DMS79 treated with DMSO at 0.1 percent for 48 hours (cell line): ENCODE results near the gene FAM219A.

Experiments
- DNase-seq: peaks from one replicate; lab custom pipeline; 2025; lab: John Stamatoyannopoulos, UW

Gene FAM219A

DNA sequence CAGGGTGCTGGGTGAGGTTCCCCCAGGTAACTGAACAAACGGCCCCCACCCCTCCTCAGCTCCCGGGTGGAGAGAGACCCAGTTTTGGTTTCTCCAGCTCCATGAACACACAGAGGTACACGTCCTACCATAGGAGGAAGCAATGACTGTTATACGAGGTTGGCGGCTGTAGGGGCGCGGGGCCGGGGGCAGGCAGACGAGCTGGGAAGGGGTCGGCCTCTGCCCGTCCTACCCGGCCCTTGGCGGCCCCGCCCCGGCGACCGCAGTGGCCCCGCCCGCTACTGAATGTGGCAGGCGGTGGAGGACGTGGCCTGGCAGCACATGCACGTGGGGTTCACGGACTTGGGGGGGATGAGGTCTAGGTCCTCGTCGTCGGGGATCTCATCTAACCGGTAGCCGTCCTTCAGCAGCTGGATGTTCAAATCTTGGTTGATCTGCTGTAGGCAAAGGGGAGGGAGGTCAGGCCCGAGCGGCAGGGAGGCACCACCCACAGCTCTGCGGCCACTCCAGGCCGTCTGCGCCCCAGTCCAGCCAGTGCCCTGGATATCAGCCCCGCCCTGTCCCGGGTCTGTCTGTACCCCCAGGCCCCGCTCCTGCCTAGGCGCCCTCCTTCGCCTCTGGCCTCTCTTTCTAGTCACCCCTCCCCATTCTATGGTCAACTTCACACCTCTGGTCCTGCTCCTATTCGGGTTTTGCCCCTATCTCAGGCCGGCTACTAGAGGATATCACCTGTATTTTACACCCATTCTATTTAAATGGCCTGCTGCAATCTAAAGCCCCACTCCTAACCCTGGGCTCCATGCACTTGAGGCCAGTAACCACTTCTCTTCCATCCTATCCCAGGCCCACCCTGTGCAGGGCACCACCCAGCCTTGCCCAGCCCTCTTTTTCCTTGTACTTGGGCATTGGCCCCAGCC lies 57.4 kb downstream of the FAM219A start:
- DNase-seq: no peak

DNA sequence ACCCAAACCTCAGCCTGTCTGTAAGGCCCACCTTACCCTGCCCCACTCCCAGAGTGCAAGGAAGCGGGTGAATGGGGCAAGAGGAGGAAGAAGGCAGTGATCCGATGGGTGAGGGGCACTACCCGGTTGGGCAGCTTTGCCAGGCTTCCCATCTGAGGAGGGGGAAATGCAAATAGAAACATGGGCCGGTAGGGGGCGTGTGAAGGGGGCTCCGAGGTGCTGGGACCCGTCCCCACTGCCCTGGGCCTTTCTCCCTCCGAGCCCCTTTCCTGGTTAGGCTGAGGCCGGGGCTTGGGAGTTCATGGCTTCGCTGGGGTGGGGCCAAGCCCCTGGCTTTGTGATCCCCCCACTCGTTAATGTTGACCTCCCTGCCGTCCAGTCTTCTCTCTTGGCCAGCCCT lies 58.1 kb downstream of the FAM219A start:
- no peak for DNase-seq

DNA sequence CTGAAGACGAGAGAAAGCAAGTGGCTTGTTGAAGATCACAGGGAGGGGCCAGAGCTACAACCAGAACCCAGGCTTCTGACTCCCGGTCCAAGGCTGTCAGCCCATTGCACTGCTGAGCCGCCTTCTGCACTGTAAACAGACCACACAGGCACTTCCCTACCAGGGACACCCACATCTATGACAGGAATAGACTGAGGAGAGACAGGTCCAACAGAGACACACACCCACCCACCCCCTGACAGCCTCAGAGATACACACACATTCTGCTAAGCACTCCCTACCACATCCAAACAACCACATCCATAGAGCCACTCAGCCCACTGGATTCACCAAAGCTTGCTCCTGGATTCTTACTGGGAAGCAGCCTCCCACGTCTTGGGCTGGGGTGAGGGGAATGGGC lies 58.6 kb downstream of the FAM219A start:
- DNase-seq: no peak

DNA sequence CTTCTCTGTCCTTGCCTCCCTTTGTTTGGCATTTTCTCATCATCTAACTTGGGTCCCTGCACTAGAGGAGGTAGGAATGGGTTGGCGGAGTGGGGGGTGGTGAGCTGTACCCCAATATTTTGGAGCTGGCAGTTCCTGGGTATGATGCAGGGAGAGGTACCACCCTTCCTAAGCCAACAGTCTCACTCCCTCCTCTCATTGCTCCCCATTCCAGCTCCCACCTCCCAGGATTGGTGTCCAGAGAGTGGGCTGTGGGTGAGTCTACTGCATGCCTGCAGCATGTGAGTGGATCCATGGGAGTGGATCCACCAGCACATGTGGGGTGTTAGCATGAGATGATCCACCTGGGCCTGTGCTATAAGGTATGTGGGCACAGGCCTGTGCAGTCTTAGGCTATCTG lies 59.5 kb downstream of the FAM219A start:
- no peak for DNase-seq

DNA sequence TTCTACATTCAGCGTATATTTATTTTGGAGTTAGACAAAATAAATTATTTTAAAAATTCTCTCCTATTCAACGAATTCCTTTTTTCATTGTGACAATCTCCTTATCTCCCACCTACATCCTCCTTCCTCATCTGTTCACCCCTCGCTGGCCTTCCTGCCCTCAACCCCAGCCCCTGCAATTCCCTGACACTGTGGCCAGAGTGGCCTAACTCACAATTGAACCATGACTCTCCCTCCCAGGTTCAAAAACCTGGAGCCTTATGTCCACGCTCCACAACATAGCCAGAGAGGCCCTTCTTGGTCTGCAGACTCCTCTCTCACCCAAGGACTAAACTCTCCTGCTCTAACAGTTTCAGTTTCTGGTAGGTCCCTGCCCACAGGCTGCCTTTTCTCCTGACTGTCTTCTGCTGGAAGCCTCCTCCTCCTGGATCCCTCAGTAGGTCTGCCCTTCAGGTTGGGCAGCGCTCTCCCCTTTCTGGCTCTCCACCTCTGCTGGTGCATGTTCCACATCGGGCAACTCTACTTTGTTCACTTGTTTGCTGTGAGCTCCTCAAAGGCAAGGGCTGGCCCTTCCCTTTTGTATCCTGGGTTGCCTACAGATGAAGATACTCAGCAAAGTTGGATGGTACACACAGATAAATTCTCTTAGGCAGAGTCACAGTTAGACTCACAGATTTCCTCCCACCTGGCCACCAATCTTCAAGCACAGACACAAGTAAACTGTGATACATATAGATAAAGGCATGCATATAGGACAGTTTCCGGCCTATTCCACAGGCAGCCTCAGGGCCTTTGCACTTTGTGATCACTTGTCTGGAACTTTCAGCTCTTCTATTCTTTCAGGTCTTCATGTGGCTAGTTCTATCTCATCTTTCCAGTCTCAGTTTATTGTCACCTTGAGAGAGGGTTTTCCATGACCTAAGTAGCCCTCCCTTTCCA lies 61.8 kb downstream of the FAM219A start:
- DNase-seq: no peak

DNA sequence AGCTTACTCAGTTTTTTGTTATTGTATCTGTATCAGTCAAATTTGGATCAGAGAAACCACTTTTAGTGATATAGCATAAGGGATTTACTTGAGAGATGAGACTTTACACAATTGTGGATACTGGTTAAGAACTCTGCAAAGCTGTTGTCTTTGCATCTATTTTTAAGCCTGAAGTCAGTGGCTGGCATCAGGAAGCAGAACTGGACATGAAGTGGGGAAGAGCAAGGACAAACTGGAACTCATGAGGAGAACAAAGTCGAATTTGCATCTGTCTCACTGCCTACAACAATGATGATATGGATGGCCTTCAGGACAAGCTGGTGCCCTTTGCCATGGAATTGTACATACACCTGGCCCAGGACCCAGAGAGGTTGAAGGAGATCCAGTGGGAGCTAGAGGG lies 65.9 kb downstream of the FAM219A start:
- DNase-seq: no peak

DNA sequence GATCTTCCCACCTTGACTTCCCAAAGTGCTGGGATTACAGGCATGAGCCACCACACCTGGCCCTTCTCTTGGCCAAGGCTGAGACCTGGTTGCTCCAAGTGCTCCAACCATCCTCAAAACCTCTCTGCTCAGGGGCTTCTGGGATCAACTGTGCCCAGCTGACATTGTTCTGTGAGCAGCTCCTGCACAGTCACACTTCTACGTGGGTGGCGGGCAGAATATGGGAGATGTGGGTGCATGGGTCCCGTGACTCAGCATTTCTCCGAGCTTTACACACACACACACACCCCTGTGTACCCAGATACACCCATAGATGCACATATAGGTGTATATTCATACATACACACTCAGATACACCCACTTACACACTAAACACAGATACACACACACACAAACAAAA lies 71.1 kb downstream of the FAM219A start:
- DNase-seq: no peak

DNA sequence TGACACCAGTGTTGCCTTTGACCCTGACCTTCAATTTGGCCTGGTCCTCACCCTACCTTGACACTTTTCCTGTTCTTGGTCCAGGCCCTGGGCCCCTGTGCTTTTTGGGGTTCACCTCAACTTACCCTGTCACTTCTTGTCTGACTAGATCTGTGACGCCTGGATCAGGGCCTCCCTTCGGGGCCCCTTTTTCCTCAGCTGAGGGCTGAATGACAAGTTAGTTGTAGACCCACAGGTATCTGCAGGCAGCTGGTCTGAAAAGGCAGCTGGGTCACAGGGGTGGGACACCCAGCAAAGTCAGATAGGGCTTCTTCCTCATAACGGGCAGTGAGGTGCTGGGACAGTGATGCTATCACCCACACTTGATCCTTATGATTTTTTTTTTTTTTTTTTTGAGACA lies 71.7 kb downstream of the FAM219A start:
- DNase-seq: no peak

DNA sequence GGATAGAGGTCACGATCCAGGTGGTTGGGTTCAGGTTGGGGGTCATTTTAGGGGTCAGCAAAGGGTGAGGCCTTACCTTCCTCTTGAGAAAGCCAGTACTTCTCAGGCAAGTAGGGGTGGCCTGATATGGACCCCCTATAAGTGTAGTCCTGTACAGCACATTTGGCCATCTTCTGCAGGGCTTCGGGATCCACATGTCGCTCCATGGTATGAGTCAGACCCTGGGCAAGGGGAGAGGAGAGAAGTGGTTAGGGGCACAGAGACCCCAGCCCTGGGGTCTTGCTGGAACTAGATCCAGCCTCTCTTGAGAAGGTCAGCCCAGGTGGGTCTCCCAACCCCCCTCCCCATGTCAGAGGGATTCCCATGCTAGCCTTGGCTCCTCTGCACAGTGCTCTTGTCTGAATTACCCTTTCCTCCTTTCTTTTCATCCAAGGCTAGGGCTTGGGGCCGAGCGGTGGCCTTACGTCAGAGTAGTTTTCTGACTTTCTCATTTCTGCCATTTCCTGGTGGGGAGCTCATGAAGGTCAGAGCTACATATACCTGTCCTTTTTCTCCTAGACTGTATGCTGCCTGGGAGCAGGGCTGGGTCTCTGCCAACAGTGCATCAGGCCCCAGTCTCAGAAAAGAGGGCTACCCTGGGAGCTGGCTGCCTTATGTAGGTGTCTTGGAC lies 72.7 kb downstream of the FAM219A start:
- DNase-seq: no peak

DNA sequence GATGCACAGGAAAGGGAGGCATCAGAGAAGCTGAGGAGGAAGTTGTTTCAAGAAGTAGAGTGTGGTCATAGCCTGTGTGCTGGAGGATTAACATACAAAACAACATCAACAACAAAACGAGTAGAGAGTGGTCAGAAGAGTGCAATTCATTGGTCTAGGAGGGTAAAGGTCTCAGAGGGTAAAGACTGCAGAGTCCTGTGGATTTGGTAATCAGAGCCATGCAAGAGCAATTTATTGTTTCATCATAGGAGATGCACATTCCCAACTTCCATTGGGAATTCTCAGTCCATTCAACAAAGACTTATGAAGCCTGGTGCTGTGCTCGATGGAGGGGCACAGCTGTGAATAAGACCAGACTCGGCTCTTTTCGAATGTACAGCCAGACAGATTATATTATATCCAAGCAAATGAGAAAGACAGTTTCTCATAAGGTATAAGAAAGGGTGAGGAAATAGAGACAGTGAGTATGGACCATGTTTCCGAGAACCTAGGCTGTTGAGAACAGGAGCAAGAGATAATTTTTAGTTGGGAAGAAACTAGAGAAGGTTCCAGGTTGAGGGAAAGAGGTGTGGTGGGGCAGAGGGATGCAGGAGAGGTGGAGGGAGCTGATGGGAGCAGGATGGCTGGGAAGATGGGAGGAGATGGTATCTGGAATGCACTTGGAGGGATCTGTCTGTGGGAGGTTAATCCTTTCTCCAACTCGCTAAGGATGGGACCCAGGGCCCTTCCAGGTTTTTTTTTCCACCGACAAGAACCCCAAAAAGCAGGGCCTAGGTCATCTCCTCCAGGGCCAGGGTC lies 73.8 kb downstream of the FAM219A start:
- DNase-seq: no peak

DNA sequence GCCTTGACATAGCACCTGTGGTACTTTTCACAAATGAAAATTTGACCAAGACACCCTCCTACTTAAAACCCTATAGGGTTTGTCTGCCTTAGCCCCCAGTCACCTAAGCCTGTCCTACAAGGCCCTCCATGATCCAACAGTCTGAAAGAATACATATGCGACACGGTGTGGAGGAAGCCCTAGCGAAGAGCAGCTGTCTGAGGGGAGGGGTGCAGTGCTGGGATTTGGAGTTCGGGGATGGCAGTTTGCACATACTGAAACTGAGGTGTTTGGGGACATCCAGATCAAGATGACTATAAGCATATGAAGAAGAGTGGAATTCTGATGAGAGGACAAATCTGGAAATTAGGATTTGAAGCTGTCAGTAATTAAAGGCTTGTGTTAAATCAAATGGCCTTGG lies 74.5 kb downstream of the FAM219A start:
- no peak for DNase-seq

DNA sequence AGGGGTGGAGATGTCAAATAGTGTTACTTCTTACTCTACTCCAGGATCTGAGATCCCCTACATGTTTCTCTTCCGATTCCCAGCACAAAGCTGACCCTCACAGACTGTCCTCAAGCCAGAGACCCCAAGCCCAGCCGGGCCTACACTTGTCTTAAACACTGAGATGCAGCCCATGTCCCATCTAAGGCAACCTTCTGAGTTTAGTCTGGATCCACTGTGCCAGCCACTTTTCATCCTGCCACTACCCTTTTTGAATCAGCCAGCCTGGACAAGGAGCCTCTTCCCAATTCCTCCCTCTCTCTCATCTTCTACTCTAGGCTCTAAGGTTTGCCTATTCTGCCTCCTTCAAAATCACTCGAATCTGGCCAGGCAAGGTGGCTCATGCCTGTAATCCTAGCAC lies 75.5 kb downstream of the FAM219A start:
- DNase-seq: no peak

DNA sequence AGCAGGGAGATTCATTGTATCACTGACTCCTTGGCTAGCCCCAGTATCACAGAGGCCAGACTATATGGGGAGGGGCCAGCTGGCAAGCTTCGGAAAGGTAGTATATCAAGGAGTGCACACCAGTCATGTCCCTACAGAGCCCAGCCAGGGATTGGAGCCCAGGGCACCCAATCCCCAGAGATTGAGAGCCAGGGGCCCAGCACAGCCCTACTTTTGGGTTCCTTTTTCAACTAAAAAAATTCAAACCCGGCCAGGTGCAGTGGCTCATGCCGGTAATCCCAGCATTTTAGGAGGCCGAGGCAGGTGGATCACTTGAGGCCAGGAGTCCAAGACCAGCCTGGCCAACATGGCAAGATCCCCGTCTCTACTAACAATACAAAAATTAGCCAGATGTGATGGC lies 76.3 kb downstream of the FAM219A start:
- no peak for DNase-seq

DNA sequence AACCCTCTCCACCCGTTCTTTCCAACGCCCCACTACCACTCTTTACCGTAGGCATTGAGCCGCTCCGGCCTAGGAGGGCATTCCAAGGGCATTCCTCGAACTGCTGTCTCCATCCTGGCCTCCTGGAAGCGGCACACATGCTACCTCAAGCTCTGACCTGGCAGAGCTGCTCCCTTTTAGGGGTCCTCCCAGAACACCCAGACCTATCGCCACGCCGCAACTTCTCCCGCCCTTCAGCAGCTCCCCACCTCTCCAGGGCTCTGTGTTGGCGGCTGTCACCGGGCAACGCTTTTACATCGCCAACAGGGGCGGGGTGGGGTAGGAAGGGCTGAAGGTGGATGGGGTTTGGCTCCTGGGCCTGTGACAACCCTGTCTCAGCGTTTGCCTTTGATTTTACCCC lies 77.0 kb downstream of the FAM219A start:
- DNase-seq: peak; percentile 34

DNA sequence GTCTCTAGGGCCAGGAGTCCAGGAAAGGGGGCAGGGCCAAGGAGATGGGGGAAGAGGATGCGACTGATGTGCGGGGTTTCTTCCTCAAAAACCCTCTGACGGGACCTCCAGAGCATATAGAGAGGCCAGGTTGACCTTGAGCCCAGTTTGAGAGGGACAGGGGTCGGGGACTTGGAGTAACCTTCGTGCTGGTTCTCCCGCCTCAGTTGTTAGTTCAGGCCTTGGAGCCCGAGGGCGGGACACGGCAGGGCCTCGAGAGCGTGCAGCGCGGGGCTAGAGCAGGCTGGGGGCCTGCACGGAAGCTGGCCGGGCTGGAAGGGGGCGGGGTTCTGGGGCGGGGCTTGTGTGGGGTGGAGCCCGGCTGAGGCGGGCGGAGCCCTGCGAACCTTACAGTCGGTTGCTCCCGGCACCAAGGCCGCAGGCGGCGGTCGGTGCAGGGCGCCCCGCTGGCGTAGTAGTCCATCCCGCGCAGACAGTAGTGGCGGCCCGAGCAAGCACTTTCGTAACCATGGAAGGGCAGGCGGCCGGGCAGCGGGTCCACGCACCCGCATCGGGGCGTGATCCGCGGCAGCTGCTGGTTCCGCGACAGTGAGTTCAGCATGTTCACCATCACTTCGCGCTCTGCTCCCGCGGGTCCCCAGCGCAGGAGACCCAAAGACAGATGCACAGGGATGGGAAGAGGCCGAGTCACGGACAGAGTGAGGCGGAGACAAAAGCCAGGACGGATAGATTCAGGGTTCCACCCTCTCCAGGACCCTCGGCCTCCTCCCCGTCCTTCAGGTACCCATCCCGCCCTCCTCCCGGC lies 77.7 kb downstream of the FAM219A start:
- DNase-seq: peak; percentile 57

DNA sequence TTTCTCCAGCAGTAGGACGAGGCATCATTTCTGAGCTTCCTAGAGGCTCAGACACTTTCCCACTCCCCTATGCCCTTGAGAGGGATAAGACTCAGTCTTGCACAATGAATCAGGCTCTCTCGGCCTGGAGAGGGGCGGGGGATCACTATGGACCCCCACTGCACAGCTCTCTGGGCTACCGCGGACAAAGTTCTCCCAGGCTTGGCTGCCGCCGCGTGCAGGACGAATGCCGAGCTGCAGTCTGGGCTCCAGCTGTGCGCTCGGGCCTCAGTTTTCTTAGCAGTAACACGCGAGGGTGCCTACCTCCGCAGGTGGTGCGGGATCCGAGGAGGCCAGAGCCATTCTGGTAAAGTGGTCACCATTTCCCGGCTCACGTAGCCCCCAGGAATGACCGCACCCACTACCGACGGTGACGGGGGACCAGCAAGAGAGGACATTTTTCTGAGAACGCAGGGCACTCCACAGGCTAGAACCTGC lies 78.3 kb downstream of the FAM219A start:
- peak; percentile 44 for DNase-seq

DNA sequence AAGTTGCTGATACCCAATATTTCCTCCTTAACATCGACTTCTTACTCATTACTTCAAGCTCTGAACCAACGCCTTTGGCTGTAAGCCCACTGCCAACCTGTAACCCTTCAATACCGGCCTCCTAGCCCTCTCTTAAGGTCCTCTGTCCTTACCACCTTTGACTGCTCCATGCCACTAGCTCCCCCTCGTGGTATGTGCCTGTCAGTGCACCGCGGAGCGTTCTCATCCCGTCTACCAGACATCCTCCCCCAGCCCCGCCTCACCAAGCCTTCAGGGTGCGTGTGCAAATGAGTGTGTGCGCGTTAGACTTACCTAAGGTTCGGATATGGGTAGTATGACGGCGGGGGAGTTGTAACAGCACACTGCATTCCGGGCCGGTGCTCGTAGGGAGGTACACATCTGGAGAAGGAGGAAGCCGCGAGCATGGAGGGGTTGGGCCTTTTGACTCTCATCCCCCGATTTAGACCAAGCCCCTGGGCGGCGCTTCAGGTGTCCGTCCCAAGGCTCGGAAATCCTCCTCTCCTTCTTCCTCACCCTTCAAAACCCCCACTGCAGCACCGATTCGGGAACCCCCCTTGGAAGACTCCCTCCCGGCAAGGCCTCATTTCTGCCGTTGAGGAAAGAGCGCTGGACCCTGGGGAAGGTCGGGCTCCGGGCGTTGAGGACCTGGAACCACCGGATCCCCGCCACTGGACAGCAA lies 78.9 kb downstream of the FAM219A start:
- DNase-seq: peak; percentile 90

DNA sequence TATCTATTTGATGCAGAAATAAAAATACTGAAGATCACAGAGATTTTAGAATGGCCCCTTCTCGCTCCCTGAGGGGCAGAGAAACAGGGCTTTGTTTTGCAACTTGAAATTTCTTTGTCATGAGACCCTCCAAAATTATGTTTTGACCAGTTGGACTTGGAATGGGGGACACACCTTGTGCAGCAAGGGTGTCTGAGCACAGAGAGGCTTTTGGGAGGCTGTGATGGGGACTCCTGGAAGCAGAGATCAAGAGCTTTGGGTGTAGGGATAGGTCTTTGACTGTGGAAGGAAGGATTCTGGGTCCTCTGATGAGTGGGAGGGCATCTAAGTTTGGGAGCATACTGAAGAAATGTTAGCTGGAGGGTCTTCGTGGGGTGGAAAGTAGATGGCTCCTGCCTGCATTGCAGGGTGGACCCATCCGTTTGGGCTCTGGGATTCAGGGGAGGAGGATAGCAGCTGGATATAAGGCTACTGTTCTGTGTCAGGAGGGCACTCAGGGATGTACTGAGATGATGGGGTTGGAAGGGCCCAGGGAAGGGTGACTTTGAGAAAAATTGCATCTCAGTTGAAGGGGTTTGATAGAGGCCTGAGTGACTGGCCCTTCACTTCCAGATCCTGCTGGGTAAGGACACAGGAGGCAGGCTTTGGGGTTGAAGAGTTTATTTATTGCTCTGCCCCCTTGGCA lies 79.9 kb downstream of the FAM219A start:
- no peak for DNase-seq

DNA sequence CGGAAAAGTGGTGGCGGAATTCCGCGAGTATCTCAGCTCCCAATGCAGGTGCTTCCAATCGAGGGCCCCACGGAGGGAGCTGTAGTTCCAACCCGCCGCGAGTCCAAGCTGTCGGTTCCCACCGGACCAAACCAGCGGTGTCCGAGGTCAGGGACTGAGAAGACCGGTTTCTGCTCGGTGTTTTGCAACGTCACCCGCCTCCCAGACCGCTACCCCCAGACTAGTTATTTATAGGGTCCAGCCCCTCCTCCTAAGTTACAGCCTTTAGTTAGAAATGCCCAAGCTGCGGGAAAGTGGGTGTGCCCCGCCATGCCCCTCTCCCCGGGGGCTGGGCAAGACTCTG lies 81.0 kb downstream of the FAM219A start:
- DNase-seq: peak; percentile 43
